ENCODE results near the gene FKBP8. TPM values are rescaled to one million over a fixed set of nuclear protein-coding genes. Genes with fewer than 3 reads are reported as not detected.

Gene FKBP8
- total and polyA plus RNA-seq, 7 donors: 200 to 456 (median 366) TPM

DNA sequence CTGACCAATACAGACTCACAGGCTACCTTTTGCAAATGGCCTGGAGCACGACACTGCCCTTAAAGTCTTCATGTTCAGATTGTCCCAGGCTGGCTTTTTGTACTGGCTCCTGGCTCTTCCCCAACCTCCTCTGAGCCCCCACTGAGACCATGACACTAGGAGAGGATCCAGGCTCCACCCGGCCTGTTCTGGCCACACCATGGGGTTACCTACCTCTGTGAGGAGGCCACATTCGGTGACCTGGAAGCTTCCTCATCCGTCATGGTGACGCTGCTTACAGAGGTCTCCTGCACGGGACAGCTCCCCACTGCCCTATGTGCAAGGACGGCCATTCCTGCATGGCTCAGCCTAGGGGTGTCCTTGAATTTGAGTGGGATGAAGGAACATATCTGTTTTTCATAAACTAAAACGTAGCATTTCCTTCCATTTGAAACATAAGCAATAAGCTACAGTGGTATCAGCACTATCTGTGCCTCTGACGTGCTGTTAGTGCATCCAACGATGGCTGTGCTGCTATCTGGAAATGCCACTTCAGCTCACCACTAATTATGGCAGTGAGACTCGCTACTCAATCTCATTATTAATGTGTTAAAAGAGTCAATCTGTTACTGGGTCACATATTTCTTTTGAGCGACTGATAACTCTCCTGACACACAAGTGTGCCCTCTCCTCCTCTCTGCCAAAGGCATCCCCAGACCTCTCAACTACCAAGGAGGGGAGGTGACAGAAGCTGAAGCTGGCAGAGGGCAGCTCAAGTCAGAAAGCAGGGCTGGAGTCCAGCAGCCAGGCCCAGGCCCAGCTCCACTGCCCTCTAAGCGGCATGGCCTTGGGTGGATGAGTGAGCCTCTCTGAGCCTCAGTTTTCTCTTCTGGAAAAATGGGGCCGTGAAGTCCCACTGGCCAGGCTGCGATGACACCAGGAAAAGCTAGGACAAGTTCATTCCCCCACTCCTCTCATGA lies 51.1 kb downstream of the FKBP8 start:
- Histone ChIP-seq H3K4me1 (peaks cover 0 to 66% (median 58%) of the 10 kb centered on the region in 4 donors), H3K36me3 (no peaks in the 10 kb centered on the region), H3K9me3 (no peaks in the 10 kb centered on the region), H3K4me3 (no peak overlapping the region), H3K27ac (peak overlapping the region in 1 of 4 donors; percentile 53), H3K27me3 (no peaks in the 10 kb centered on the region)
- intact Hi-C loops (cut with DNase I): no loop called here
- 92 to 94% methylated on average over 15 of the region's 15 CpGs for WGBS, 2 donors
- no peak for DNase-seq
- TF ChIP-seq, protein P1, sequence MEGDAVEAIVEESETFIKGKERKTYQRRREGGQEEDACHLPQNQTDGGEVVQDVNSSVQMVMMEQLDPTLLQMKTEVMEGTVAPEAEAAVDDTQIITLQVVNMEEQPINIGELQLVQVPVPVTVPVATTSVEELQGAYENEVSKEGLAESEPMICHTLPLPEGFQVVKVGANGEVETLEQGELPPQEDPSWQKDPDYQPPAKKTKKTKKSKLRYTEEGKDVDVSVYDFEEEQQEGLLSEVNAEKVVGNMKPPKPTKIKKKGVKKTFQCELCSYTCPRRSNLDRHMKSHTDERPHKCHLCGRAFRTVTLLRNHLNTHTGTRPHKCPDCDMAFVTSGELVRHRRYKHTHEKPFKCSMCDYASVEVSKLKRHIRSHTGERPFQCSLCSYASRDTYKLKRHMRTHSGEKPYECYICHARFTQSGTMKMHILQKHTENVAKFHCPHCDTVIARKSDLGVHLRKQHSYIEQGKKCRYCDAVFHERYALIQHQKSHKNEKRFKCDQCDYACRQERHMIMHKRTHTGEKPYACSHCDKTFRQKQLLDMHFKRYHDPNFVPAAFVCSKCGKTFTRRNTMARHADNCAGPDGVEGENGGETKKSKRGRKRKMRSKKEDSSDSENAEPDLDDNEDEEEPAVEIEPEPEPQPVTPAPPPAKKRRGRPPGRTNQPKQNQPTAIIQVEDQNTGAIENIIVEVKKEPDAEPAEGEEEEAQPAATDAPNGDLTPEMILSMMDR (IDR thresholded peaks at IDR 0.05): no peak
- no peak for TF ChIP-seq EP300 (IDR thresholded peaks at IDR 0.05)
- no peak for TF ChIP-seq POLR2AphosphoS5 (IDR thresholded peaks at IDR 0.05)
- TF ChIP-seq POLR2A (IDR thresholded peaks at IDR 0.05): no peak

DNA sequence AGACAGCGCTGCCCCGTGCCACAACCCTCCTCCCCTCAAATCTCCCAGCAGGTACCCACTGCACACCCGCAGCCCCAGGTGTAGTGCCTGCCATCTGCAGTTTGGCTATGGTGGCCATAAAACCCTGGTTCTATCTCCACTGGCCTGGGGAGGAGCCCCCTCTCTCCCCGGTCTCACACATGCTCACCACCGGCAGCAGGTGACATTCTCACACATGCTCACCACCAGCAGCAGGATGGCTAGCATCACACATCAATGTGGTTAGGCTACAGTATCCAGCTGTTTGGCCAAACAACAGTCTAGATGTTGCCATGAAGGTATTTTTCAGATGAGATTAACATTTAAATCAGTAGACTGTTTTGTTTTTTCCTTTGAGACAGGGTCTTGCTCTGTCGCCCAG lies 52.6 kb downstream of the FKBP8 start:
- Histone ChIP-seq H3K9me3 (no peaks in the 10 kb centered on the region), H3K4me3 (no peak overlapping the region), H3K27me3 (no peaks in the 10 kb centered on the region), H3K4me1 (peaks cover 0 to 68% (median 62%) of the 10 kb centered on the region in 4 donors), H3K27ac (no peak overlapping the region), H3K36me3 (no peaks in the 10 kb centered on the region)
- intact Hi-C loops (cut with DNase I): no loop called here
- 85 to 93% methylated on average over 6 of the region's 6 CpGs for WGBS, 2 donors
- DNase-seq: no peak
- no peak for TF ChIP-seq POLR2AphosphoS5 (IDR thresholded peaks at IDR 0.05)
- TF ChIP-seq, protein P1 (IDR thresholded peaks at IDR 0.05): no peak
- no peak for TF ChIP-seq POLR2A (IDR thresholded peaks at IDR 0.05)

DNA sequence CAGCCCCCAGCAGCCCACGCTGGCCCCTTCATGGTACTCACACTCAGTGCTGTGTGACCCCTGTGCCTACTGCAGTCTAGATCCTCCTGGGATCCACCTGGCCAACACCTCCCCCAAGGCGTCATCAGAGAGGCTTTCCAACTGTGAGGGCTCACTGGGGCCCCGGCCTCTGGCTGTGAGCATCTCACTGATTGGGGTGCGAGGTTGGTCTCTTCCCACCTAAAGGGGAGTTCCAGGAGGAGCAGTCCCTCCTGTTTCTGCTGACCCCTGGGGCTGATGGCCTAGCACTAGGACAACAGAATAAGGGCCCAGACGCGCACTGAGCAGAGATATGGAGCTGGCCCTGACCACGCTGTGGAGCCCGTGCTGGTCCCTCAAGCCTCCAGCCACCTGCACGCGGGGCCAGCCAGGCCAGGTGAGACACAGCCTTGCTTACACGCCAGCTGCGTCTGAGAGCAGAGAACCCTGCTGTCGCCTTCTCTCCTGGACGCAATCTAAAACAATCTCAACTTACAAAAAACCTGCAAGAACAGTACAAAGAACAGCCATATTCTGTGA lies 53.7 kb downstream of the FKBP8 start:
- WGBS, 2 donors: 90 to 95% methylated on average over 14 of the region's 14 CpGs
- peak overlapping the region in 3 of 4 donors; percentile 38 to 69 (median 44) for H3K27ac ChIP-seq
- no peak for TF ChIP-seq EP300 (IDR thresholded peaks at IDR 0.05)
- TF ChIP-seq, protein P1 (IDR thresholded peaks at IDR 0.05): no peak
- no peak for TF ChIP-seq POLR2A (IDR thresholded peaks at IDR 0.05)
- no peak for TF ChIP-seq POLR2AphosphoS5 (IDR thresholded peaks at IDR 0.05)
- intact Hi-C loops (cut with DNase I): no loop called here
- no peak for DNase-seq
- peaks cover 0 to 69% (median 62%) of the 10 kb centered on the region in 4 donors for H3K4me1 ChIP-seq
- H3K36me3 ChIP-seq: no peaks in the 10 kb centered on the region
- H3K9me3 ChIP-seq: no peaks in the 10 kb centered on the region
- no peak overlapping the region for H3K4me3 ChIP-seq
- H3K27me3 ChIP-seq: no peaks in the 10 kb centered on the region

DNA sequence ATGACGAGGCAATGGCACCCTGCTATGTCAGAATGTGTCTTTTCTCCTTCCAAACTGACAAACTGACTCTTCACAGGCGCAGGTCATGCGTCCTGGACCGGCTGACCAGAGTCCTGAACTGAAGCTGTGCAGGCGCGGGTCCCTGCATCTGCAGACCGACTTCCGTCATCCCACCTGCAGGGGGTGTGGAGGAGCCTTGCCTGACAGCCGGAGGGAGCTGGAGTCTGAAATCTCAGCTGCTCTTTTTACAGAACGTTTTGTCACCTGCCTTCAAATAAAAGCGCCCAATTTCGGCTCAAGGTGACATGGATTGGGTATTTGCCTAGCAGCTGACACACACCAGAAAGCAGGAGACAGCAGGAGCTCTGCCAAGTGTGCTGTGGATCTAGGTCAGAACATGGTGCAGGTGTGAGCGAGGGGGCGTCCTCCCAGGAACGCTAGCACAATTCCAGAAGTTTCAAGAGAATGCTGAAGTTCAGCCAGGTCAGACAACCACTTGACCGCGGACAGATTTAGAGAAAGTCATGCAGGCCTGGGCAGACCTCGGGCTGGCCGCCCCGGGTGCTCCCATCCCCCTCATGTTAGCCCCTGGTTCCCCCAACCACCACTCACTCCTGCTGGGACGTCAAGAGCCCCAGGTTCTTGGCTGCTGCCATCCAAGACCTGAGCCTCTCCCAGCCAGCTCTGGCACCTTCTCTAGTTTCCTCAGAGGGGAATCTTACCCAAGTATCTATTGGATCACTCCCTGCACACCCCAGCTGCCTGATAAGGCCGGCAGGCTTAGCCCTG lies 54.3 kb downstream of the FKBP8 start:
- 50 to 74% methylated on average over 22 of the region's 22 CpGs for WGBS, 2 donors
- TF ChIP-seq POLR2AphosphoS5 (IDR thresholded peaks at IDR 0.05) (peak in 1 of 4 donors; percentile 14), POLR2A (IDR thresholded peaks at IDR 0.05) (no peak), EP300 (IDR thresholded peaks at IDR 0.05) (no peak)
- TF ChIP-seq, protein P1 (IDR thresholded peaks at IDR 0.05): peak; percentile 18 to 41 (median 28)

More for the DNA sequence above, 54.3 kb downstream of the FKBP8 start:
- Histone ChIP-seq H3K27me3 (no peaks in the 10 kb centered on the region), H3K9me3 (no peaks in the 10 kb centered on the region), H3K4me3 (no peak overlapping the region), H3K27ac (peak overlapping the region in 3 of 4 donors; percentile 38 to 69 (median 44)), H3K4me1 (peaks cover 0 to 64% (median 59%) of the 10 kb centered on the region in 4 donors), H3K36me3 (no peaks in the 10 kb centered on the region)
- DNase-seq: no peak
- intact Hi-C loops (cut with DNase I): no loop called here

Data from sigmoid colon (tissue), 7 donors.